HG03469 (cell line): ENCODE results near the gene FABP1.

Source experiments
- ATAC-seq: cut with Tn5 transposase; IDR thresholded peaks from one replicate; pipeline ENCODE4 v1.9.1; 2021; ENCODE audit warnings: mild to moderate bottlenecking, moderate library complexity, moderate number of reproducible peaks; ENCODE audit not compliant: unreplicated experiment

Gene FABP1

GRCh38 chr2:88116669-88117432 lies 11.0 kb downstream of the FABP1 start:
- ATAC-seq: no peak

- ATAC-seq: no peak
Measured at GRCh38 chr2:88115825-88116518, 11.9 kb downstream of the FABP1 start.

- ATAC-seq: no peak
Measured at GRCh38 chr2:88114889-88115288, 13.0 kb downstream of the FABP1 start.

GRCh38 chr2:88113069-88113468 lies 14.8 kb downstream of the FABP1 start:
- no peak for ATAC-seq

GRCh38 chr2:88110830-88111229 lies 17.0 kb downstream of the FABP1 start:
- ATAC-seq: no peak

GRCh38 chr2:88108796-88109195 lies 19.1 kb downstream of the FABP1 start:
- ATAC-seq: no peak

- no peak for ATAC-seq
Measured at GRCh38 chr2:88100489-88100858, 27.4 kb downstream of the FABP1 start.

- ATAC-seq: no peak
Measured at GRCh38 chr2:88099798-88100488, 27.9 kb downstream of the FABP1 start.

- ATAC-seq: no peak
Measured at GRCh38 chr2:88098558-88098900, 29.3 kb downstream of the FABP1 start.

- no peak for ATAC-seq
Measured at GRCh38 chr2:88097891-88098557, 29.8 kb downstream of the FABP1 start.

GRCh38 chr2:88097192-88097591 lies 30.7 kb downstream of the FABP1 start:
- no peak for ATAC-seq

GRCh38 chr2:88096708-88097107 lies 31.2 kb downstream of the FABP1 start:
- ATAC-seq: no peak

- ATAC-seq: no peak
Measured at GRCh38 chr2:88095022-88095421, 32.8 kb downstream of the FABP1 start.

- ATAC-seq: no peak
Measured at GRCh38 chr2:88092773-88093172, 35.1 kb downstream of the FABP1 start.

GRCh38 chr2:88091943-88092342 lies 35.9 kb downstream of the FABP1 start:
- ATAC-seq: no peak

- ATAC-seq: no peak
Measured at GRCh38 chr2:88090446-88091283, 37.2 kb downstream of the FABP1 start.

GRCh38 chr2:88088999-88089398 lies 38.9 kb downstream of the FABP1 start:
- no peak for ATAC-seq

GRCh38 chr2:88087763-88088162 lies 40.1 kb downstream of the FABP1 start:
- no peak for ATAC-seq

- no peak for ATAC-seq
Measured at GRCh38 chr2:88087073-88087472, 40.8 kb downstream of the FABP1 start.

- ATAC-seq: no peak
Measured at GRCh38 chr2:88086401-88086800, 41.5 kb downstream of the FABP1 start.

- no peak for ATAC-seq
Measured at GRCh38 chr2:88085602-88086001, 42.3 kb downstream of the FABP1 start.
